Activated T-cell treated with anti-CD3 and anti-CD28 coated beads, Interleukin-2, amount 50 U/mL, for 72 hours (primary cell): Measurements from ENCODE around the gene PRDM16. TPM values are rescaled to one million over a fixed set of nuclear protein-coding genes. Genes with fewer than 3 reads are reported as not detected.

ENCODE experiments used
- ATAC-seq, 2 donors: fragments of 150-1000 bp; cut with Tn5 transposase; replicated peaks in 1 of 2; 2 replicates each; pipeline ENCODE4 v1.10.0; 2021; ENCODE audit warnings: moderate library complexity in 2 of 2, mild to moderate bottlenecking in 1 of 2
- DNase-seq, 2 donors: peaks; one replicate each; pipeline ENCODE4 v3.0.0; 2021 to 2022; ENCODE audit warnings: mixed read lengths in 1 of 2
- H3K27ac Mint-ChIP-seq: one replicate; pipeline ENCODE4 v1.8.0; 2022; ENCODE audit warnings: mild to moderate bottlenecking, moderate library complexity, mixed read lengths
- H3K27me3 Mint-ChIP-seq: one replicate; pipeline ENCODE4 v1.8.0; 2022; ENCODE audit warnings: low read depth, mixed read lengths
- H3K36me3 Mint-ChIP-seq, 2 donors: one replicate each; pipeline ENCODE4 v1.8.0; 2022; ENCODE audit warnings: mixed read lengths in 2 of 2, mild to moderate bottlenecking in 1 of 2; ENCODE audit not compliant: insufficient read depth in 2 of 2
- H3K4me1 Mint-ChIP-seq: one replicate; pipeline ENCODE4 v1.8.0; 2022; ENCODE audit warnings: low read depth, mixed read lengths
- H3K4me3 Mint-ChIP-seq, 2 donors: one replicate each; pipeline ENCODE4 v1.8.0; 2022; ENCODE audit warnings: mild to moderate bottlenecking in 2 of 2, mixed read lengths in 2 of 2, moderate library complexity in 2 of 2
- H3K9me3 Mint-ChIP-seq, 2 donors: one replicate each; pipeline ENCODE4 v1.8.0; 2022; ENCODE audit warnings: mixed read lengths in 2 of 2
- total RNA-seq, 2 donors: library from RNA; stranded (reverse); gene quantifications; one replicate each; pipeline ENCODE4 v1.2.3, GENCODE V29; 2022

PRDM16 gene
- total RNA-seq, 2 donors from 2014 or later: 0.77 to 1.7 TPM

DNA sequence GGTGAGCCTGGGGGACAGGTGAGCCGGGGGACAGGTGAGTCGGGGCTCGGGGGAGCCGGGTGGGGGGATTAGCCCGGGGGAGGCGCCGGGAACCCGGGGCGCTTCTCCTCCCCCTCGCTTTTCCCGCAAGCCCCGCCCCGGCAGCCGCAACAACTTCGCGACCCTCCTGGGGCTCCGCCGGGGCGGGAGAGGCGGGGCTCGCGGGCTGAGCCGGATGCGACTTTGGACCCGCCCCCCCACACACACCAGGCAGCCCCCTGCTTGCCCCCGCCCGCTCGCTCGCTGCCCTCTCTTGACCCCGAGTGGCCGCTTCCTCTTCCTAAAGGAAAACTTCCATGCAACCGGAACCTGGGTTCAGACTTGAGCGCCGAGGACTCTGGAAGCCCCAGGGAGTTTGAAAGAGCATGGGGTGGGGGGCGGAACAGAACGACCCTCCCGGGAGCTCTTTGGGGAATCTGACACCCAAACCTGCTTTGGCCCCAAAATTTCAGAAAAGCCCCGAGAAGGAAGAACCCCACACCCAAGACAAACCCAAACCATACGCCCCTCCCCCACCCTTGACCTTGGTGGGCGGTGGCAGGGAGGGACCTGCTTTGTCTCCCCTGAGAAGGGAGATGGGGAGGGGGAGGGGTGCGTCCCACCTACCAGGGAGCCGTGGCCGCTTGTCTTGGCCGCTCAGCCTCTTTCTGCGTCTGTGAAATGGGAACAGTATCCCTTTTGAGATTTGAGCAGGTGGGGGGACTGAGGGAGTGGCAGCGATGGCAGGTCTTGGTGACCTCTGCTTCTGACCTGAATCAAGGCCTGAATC lies 386.0 kb downstream of the PRDM16 start:
- Mint-ChIP-seq H3K4me1 (no peaks in the 10 kb centered on the region), H3K27ac (no peak overlapping the region), H3K4me3 (peak overlapping the region; percentile 55 to 74), H3K9me3 (no peaks in the 10 kb centered on the region), H3K36me3 (no peaks in the 10 kb centered on the region), H3K27me3 (peaks cover 11% of the 10 kb centered on the region)
- DNase-seq (no peak), ATAC-seq (no peak)

DNA sequence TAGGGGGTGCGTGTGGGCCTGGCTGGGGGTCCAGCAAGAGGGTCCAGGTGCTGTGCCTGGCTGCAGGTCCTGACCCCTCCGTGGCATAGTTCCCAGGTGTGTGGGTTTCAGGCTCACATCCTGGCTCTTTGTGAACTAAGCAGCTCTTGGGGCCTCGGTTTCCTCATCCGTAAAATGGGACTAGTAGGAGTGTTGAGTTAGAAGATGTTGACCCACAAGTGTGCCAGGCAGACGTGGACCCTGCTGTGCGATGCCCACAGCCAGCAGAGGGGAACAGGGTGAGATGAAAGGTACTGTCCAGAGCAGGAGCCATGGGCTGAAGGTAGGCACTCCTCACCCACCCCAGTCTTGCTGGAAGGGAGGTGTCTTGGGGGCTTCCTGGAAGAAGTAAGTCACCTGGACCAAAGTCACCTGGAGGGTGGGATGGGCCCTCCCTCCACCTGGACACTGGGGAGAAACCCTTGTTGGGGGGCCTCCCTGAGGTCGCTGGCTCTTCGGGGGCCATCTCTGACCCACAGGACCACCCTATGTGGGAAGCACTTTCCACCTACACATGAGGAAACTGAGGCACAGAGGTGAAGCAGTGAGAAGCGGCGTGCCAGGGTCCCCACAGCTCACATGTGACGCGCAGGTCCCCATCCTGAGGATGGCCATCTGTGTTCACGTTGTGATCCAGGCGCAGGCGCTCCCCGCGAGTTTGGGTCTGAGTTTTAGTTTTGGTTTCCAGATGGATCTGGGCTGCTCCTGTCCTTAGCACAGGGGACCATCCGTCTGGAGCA lies 386.9 kb downstream of the PRDM16 start:
- peak overlapping the region; percentile 36 to 74 for H3K4me3 Mint-ChIP-seq
- H3K9me3 Mint-ChIP-seq: no peaks in the 10 kb centered on the region
- DNase-seq (no peak), ATAC-seq (no peak)
- H3K36me3 Mint-ChIP-seq: no peaks in the 10 kb centered on the region
- no peaks in the 10 kb centered on the region for H3K4me1 Mint-ChIP-seq
- no peak overlapping the region for H3K27ac Mint-ChIP-seq
- peaks cover 6% of the 10 kb centered on the region for H3K27me3 Mint-ChIP-seq

DNA sequence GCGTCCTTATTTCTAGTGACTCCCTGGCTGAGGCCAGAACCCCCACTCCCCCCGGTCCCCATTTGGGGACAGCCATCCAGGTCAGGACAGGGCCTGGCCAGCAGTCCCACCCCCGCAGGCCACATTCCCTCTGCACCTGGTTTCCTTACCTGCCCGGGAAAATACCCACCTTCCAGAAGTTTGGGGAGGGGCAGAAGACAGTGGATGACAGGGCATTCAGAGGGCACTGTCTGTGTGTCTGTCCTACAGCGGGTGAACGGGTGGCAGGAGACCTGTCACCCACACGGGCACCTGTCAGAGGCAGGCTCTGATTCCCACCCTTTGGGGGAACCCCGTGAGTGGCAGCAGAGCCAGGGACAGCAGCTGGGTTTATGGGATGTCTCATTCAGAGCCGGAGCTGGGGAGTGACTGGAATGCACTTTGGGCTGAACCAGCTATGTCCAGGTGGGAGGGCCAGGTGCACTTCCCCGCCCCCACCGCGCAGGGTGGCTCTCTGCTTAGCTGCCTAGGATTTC lies 387.5 kb downstream of the PRDM16 start:
- DNase-seq (no peak), ATAC-seq (no peak)
- no peaks in the 10 kb centered on the region for H3K4me1 Mint-ChIP-seq
- H3K4me3 Mint-ChIP-seq: no peak overlapping the region
- H3K27me3 Mint-ChIP-seq: peaks cover 2% of the 10 kb centered on the region
- H3K9me3 Mint-ChIP-seq: no peaks in the 10 kb centered on the region
- H3K36me3 Mint-ChIP-seq: no peaks in the 10 kb centered on the region
- H3K27ac Mint-ChIP-seq: no peak overlapping the region

DNA sequence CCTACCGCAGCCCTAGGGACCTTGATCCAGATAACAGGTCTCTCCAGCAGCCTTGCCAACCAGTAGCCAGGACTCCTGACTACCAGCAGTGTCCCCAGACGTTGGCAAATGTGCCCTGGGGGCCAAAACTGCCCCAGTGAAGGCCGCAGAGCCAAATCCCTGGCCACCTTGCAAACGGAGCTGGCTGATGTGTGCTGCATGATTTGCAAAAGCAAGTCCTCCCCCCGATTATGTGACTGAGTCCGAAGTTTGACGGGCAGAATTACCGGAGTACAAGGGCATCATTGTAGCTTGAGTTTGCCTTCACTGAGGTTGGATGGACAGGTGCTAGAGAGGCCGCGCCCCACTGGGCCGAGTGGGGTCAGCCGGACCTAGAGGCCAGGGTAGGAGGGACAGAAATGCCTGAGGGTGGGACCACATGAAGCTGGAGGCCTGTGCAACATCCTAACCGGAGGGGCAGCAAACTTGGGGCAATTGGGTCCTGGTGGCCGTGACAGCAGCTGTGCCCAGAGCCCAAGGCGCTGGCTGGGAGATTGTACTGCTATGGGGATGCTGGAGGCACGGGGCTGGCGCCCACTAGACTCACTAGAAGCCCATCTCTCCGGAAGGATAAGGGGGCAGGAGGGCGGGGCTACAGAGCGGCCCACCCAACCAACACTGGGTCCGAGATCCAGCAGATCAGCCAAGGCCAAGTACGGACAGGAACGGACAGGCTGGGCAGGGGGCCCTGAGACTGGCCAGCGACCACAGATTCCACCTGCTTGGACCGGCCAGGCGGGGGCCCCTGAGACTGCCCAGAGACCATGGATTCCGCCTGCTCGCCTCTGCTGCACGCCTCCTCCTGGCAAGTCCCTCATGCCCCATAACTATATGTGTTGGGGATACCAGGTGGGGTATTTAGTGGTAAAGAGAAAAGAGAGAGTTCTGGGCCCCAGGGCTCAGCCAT lies 388.2 kb downstream of the PRDM16 start:
- Mint-ChIP-seq H3K27me3 (no peaks in the 10 kb centered on the region), H3K4me1 (no peaks in the 10 kb centered on the region), H3K27ac (no peak overlapping the region), H3K36me3 (no peaks in the 10 kb centered on the region), H3K9me3 (no peaks in the 10 kb centered on the region), H3K4me3 (no peak overlapping the region)
- DNase-seq: no peak
- no peak for ATAC-seq

DNA sequence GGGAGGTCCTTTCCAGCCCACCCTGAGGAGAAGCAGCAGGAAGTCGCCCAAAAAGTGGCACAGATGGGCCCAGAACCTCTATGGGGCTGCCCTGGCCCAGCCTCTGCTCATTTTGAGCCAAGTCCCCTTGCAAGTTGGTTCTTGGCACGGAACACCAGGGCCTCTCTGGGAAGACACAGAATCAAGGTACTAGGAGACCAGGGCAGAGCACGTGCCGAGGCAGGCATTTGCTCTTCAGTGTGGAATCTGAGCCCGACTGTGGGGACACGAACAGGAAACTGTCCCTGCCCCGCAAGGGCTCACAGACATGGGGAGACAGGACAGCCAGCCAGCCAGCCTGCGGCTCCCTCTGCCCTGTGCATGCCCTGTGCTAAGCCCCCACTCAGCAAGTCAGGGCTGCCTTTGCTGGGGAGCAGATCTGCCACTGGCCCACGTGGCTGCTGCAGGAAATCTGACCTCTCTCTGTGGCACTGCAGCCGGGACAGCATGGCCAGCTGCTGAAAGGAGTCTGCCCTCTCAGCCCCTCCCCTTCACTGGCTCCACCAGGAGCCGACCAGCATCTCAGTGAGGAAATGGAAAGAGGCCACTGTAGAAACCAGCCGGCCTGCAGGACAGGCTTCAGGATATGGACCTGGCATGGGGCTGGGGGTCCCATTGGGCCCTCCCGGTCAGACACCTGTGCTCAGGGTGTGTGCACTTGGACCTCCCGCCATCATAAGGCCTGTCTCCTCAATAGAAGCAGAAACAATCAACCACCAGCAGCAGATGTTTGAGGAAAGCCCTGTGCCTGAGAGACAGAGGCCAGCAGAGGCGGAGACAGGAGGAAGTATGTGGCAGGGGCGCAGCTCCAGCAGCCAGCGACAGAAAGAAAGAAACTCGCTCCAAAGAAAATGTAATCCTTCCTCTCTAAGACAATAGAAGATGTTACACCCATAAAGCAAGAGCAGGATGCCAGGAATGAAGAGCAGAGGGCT lies 389.2 kb downstream of the PRDM16 start:
- Mint-ChIP-seq H3K36me3 (no peaks in the 10 kb centered on the region), H3K9me3 (no peaks in the 10 kb centered on the region), H3K27me3 (no peaks in the 10 kb centered on the region), H3K4me1 (no peaks in the 10 kb centered on the region), H3K27ac (no peak overlapping the region), H3K4me3 (no peak overlapping the region)
- no peak for DNase-seq
- ATAC-seq: no peak

DNA sequence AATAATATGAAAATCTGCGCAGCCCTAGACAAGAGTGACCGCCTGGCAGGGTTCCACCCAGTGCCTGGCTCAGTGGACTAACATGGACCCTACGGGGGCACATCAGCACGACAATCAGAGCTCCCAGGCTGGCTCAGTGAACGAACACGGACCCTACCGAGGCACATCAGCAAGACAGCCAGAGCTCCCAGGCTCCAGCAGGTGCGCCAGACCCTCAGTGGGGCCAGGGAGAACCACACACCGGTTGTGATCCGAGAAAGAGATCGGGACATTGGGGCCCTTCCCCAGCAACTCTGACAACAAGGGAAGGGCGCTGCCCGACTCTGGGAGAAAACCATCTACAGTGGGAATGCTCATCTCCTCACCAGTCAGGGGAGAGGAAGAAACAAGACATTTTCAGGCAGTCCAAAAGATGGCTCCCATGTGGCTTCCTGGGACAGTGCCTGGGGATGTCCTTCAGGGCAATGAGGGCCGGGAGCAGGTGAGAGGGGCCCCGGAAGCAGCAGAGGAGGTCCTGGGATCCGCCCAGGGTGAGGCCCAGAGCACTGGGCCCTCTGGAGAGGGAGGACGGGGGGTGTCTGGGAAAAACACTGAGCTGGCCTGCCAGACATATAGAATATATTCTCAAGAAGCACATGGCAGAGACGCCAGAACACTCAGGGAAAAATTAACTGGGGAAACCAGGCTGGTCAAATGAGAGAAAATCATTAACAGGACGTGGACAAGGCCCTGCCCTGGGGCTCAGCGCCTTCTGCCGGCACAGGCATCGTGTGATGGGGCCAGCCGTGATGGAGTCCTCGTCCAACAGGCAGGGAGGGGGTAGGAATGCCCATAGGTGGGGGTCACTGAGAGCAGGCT lies 390.3 kb downstream of the PRDM16 start:
- Mint-ChIP-seq H3K9me3 (no peaks in the 10 kb centered on the region), H3K4me3 (no peak overlapping the region), H3K27me3 (no peaks in the 10 kb centered on the region), H3K36me3 (no peaks in the 10 kb centered on the region), H3K4me1 (no peaks in the 10 kb centered on the region), H3K27ac (no peak overlapping the region)
- ATAC-seq: no peak
- DNase-seq: no peak

DNA sequence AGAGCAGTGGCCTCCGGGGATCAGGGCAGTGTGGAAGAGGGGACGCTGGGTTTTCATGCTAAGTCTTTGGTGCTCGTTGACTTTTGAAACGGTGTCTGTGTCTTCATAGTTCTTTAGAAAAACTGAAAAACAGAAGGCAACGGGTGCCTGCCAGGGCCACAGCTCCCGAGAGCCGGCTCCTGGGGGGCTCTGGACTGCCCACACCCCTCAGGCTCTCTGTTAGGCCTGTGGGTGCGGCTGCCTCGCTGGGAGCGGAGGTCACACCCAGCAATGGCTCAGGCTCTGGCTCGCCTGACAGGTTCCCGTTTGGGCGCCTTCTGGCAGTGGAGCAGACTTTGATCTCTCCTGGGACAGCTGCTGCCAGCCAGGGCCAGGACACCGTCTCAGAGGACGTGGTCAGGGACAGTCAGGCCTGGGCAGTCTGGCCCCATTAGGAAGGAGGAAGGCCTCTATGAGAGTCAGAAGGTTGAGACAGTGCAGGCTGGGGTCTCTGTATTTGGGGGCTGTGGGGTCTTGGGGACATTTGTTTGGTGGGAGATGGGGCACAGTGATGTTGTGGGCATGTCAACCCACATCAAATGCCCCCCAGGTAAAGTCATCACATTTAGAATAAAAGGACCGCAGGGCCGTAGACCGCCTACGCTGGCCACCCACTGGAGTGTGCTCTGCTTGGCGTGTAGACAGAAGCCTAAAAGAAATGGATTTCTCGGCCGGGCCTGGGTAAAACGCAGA lies 391.1 kb downstream of the PRDM16 start:
- Mint-ChIP-seq H3K36me3 (no peaks in the 10 kb centered on the region), H3K27me3 (no peaks in the 10 kb centered on the region), H3K4me3 (no peak overlapping the region), H3K9me3 (no peaks in the 10 kb centered on the region), H3K27ac (no peak overlapping the region), H3K4me1 (no peaks in the 10 kb centered on the region)
- no peak for ATAC-seq
- DNase-seq: no peak

DNA sequence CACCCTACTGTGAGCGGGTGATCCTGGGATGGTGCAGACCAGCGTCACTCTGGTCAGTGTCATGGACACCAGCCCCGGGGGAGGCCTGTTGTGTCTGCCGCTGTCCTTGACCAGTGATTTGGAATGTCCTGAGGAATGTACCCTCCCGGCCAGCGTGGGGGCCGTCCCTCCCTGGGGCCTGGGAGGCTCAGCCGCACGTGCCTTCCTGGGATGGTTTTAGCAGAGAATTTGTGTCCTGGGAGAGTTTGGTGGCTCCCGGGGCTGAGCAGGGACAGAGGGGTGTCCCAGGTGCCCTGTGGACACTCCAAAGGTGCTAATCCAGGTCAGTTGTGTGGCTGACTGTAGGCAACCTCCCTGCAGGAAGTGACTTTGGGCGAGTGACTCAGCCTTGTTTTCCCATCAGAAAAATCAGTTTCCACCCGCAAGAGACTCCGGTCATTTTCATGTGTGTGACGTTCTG lies 391.7 kb downstream of the PRDM16 start:
- no peak for DNase-seq
- H3K27ac Mint-ChIP-seq: no peak overlapping the region
- no peak overlapping the region for H3K4me3 Mint-ChIP-seq
- H3K4me1 Mint-ChIP-seq: no peaks in the 10 kb centered on the region
- no peaks in the 10 kb centered on the region for H3K36me3 Mint-ChIP-seq
- no peaks in the 10 kb centered on the region for H3K27me3 Mint-ChIP-seq
- H3K9me3 Mint-ChIP-seq: no peaks in the 10 kb centered on the region
- no peak for ATAC-seq

DNA sequence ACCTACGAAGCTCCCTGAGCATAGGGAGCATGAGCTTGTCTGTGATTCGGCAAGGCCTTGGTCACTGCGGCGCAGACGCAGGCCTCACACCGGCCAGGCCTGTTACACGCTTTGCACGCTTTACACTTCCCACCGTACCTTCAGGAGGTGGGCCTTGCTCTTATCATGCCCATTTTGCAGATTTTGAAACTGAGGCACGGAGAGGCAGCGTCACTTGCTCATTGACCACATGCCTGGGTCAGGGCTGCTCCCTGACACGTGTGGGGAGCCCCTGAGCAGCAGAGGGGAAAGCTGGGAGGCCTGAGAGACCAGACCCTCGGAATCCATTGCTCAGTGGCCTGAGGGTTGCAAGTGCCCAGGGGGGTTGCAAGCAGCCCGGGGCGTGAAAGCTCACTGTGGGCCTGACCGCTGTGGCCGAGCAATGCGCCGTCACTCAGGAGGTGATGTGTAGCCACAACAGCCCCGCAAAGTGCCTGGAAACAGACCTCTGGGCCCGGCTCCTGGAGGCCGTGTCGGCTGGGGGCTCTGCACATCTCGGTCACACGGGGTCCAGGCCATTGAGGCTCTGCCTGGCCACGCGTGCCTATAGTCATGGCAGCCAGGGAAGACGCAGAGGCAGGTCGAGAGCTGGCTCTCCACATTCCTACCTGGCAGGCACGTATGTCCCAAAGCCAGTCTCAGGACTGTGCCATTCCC lies 392.4 kb downstream of the PRDM16 start:
- Mint-ChIP-seq H3K4me3 (no peak overlapping the region), H3K27ac (no peak overlapping the region), H3K4me1 (no peaks in the 10 kb centered on the region), H3K9me3 (no peaks in the 10 kb centered on the region), H3K36me3 (no peaks in the 10 kb centered on the region), H3K27me3 (no peaks in the 10 kb centered on the region)
- ATAC-seq (no peak), DNase-seq (no peak)

DNA sequence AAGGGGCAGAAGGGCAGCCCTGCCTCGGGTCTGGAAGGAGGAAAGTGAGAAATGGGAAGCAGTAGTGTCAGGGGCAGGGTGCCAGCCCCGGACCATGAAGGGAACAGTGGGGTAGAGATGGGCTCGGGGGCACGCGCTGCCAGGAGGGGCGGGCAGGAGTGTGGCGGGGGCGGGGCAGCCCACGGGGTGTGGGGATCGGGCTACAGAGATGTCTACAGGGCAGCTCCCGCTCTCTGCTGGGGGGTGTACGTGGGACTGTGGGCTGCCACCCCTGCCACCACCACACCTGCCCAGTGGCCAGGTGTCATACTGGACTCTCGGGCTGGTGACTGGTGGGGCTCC lies 392.9 kb downstream of the PRDM16 start:
- H3K36me3 Mint-ChIP-seq: no peaks in the 10 kb centered on the region

More for the DNA sequence above, 392.9 kb downstream of the PRDM16 start:
- no peaks in the 10 kb centered on the region for H3K27me3 Mint-ChIP-seq
- no peak overlapping the region for H3K27ac Mint-ChIP-seq
- DNase-seq: no peak
- H3K4me3 Mint-ChIP-seq: no peak overlapping the region
- H3K4me1 Mint-ChIP-seq: no peaks in the 10 kb centered on the region
- ATAC-seq: no peak
- H3K9me3 Mint-ChIP-seq: no peaks in the 10 kb centered on the region
